SU-DHL-6 (cell line): ENCODE results near the gene PALLD.

Experiments used
- H2AFZ ChIP-seq: fragments of 200-600 bp; sonication (generic); 2 replicates; pipeline ENCODE4 v1.6.1; 2014; ENCODE audit warnings: low read depth, mild to moderate bottlenecking, moderate library complexity, mixed read lengths, antibody characterized with exemption, low read length; ENCODE audit not compliant: severe bottlenecking
- H3F3A ChIP-seq: fragments of 200-600 bp; shearing (Covaris generic); 2 replicates; pipeline ENCODE4 v1.6.0; 2016; ENCODE audit warnings: antibody characterized with exemption, mild to moderate bottlenecking; ENCODE audit not compliant: insufficient read depth
- H3K27ac ChIP-seq: fragments of 200-600 bp; sonication (generic); 2 replicates; pipeline ENCODE4 v1.5.1; 2016; ENCODE audit warnings: low read depth, mild to moderate bottlenecking, low read length, moderate library complexity, mixed read lengths
- H3K27me3 ChIP-seq: fragments of 200-600 bp; sonication (generic), shearing (Covaris generic); 2 replicates; pipeline ENCODE4 v1.6.0; 2014; ENCODE audit warnings: mild to moderate bottlenecking, low read length
- H3K36me3 ChIP-seq: fragments of 200-600 bp; sonication (generic); 2 replicates; pipeline ENCODE4 v1.6.1; 2014; ENCODE audit warnings: mild to moderate bottlenecking, low read length, mixed read lengths
- H3K4me2 ChIP-seq: fragments of 300-600, 200-600 bp; shearing (Covaris generic), sonication (generic); 2 replicates; pipeline ENCODE4 v1.6.0; 2014; ENCODE audit warnings: low read length, low read depth, mild to moderate bottlenecking; ENCODE audit not compliant: poor library complexity, severe bottlenecking
- H3K4me3 ChIP-seq: fragments of 200-600 bp; sonication (generic); 2 replicates; pipeline ENCODE4 v1.5.1; 2014; ENCODE audit warnings: antibody characterized with exemption, low read length, mild to moderate bottlenecking, mixed read lengths; ENCODE audit not compliant: insufficient read depth, poor library complexity, severe bottlenecking
- H3K79me2 ChIP-seq: fragments of 200-600 bp; sonication (generic); 2 replicates; pipeline ENCODE4 v1.6.1; 2014; ENCODE audit warnings: mild to moderate bottlenecking, low read length, moderate library complexity; ENCODE audit not compliant: insufficient read depth
- H3K9ac ChIP-seq: fragments of 200-600 bp; sonication (generic); 2 replicates; pipeline ENCODE4 v1.7.0; 2014; ENCODE audit warnings: mild to moderate bottlenecking, low read length
- H3K9me2 ChIP-seq: fragments of 200-600 bp; sonication (generic); replicated peaks from 2 replicates; pipeline ENCODE4 v1.6.1; 2014; ENCODE audit warnings: low read length; ENCODE audit not compliant: insufficient read depth
- H3K9me3 ChIP-seq: fragments of 200-600 bp; sonication (generic); 2 replicates; pipeline ENCODE4 v1.6.1; 2014; ENCODE audit warnings: low read length, mixed read lengths; ENCODE audit not compliant: insufficient read depth
- H4K20me1 ChIP-seq: fragments of 200-600 bp; sonication (generic); 2 replicates; pipeline ENCODE4 v1.6.1; 2014; ENCODE audit warnings: low read depth, mild to moderate bottlenecking, antibody characterized with exemption, low read length, moderate library complexity, mixed read lengths
- CTCF ChIP-seq: fragments of 200-600 bp; sonication (generic); IDR thresholded peaks from one replicate; pipeline ENCODE4 v1.5.1; 2017; ENCODE audit warnings: antibody characterized with exemption, mild to moderate bottlenecking, low read length, moderate library complexity; ENCODE audit not compliant: insufficient read depth, poor library complexity, severe bottlenecking
- EZH2phosphoT487 ChIP-seq: fragments of 200-600 bp; sonication (generic), shearing (Covaris generic); conservative IDR thresholded peaks from 2 replicates; pipeline ENCODE4 v1.6.1; 2018; ENCODE audit warnings: mild to moderate bottlenecking, antibody characterized with exemption, low read length, moderate library complexity, mixed read lengths

Gene PALLD

DNA sequence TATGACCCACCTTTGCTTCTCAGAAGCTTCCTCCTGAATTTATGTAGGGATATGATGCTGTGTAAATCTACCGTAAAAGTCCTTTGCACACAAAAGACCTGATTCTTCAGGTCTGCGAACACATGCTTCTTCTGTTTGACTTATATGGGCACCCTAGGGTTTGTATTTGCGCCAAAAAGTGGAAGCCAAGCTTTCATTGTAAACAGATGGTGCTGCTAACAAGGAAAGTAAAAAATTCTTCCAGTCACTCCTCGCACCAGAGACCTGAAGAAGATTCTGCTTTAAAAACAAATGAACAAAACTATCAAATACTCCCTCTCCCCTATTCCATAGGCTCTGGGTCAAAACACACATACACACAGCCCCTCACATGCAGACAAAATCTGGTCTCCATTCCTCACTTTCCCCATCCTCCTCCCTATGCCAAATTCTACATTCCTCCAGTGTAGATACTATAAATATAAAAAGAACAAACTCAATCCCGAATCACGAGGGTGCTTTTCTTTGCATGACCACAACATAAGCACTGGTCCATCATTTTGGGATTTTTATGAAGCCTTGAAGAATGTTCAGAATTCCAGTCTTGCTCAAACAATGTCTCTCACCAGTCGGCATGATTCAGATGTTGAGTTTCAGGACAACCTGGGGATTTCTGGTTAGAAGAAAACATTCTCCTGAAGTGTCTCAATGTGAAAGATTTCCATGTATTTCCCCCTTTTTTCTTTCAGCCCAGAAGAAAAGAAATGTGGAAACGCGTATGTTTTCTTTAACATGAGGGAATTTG is 125.1 kb downstream of the PALLD start:
- H3K79me2 ChIP-seq, result no peaks in the 10 kb centered on the region
- no peak overlapping the region for H3K4me2 ChIP-seq
- no peaks in the 10 kb centered on the region for H3K27me3 ChIP-seq
- TF ChIP-seq CTCF (no peak), EZH2phosphoT487 (no peak)
- H3K9me3 ChIP-seq, result no peaks in the 10 kb centered on the region
- no peak overlapping the region for H3K4me3 ChIP-seq
- no peaks in the 10 kb centered on the region for H3K36me3 ChIP-seq
- H3K9me2 ChIP-seq, result no peaks in the 10 kb centered on the region
- no peak overlapping the region for H2AFZ ChIP-seq
- no peaks in the 10 kb centered on the region for H4K20me1 ChIP-seq
- H3K27ac ChIP-seq, result no peak overlapping the region
- no peak overlapping the region for H3K9ac ChIP-seq
- no peaks in the 10 kb centered on the region for H3F3A ChIP-seq

- Histone ChIP-seq H3K27ac (no peak overlapping the region), H3K4me2 (no peak overlapping the region), H4K20me1 (no peaks in the 10 kb centered on the region), H3K36me3 (no peaks in the 10 kb centered on the region), H3K9me3 (no peaks in the 10 kb centered on the region), H3F3A (no peaks in the 10 kb centered on the region), H3K9ac (no peak overlapping the region), H2AFZ (no peak overlapping the region), H3K4me3 (no peak overlapping the region), H3K79me2 (no peaks in the 10 kb centered on the region), H3K27me3 (no peaks in the 10 kb centered on the region), H3K9me2 (no peaks in the 10 kb centered on the region)
- TF ChIP-seq EZH2phosphoT487, result no peak
- no peak for TF ChIP-seq CTCF
These were observed 125.7 kb downstream of the PALLD start for GRCh38 chr4:168622600-168622999.

DNA sequence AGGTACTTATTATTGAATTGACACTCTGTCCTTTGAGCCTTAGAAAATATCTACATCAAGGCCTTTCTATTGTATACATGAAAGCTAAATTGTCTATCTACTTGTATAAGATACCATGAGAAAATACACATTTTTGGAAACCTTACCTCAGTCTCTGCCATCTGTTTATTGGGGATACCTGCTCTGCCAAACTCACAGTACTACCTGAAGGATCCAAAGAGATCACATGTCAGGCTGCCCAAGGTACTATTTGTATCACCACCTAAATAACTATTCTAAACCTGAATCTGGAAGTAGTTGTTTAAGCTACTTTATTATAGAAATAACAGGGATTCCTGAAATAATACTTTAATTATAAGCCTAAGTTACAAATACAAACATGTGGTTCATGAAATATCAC is 126.2 kb downstream of the PALLD start:
- TF ChIP-seq EZH2phosphoT487, result no peak
- no peak for TF ChIP-seq CTCF
- Histone ChIP-seq H2AFZ (no peak overlapping the region), H3K79me2 (no peaks in the 10 kb centered on the region), H3F3A (no peaks in the 10 kb centered on the region), H3K9me2 (no peaks in the 10 kb centered on the region), H4K20me1 (no peaks in the 10 kb centered on the region), H3K27ac (no peak overlapping the region), H3K4me3 (no peak overlapping the region), H3K9ac (no peak overlapping the region), H3K27me3 (no peaks in the 10 kb centered on the region), H3K9me3 (no peaks in the 10 kb centered on the region), H3K4me2 (no peak overlapping the region), H3K36me3 (no peaks in the 10 kb centered on the region)
